ENCODE data around the gene CYP20A1.
A peak's percentile ranks its signal among the peaks of the same experiment; 100 is the strongest.
"Not testable (repeated sequence)": the region's sequence is repeated elsewhere in the genome, so short reads cannot be mapped to it uniquely, and the experiment has no call there.

Gene CYP20A1

GRCh38 chr2:203238704-203239526 lies at the start of gene CYP20A1:
CYP20A1 (plus strand) TSS chr2:203239018; CDS start chr2:203239063, 45 bp downstream.
- DNase-seq (ENCODE audit: extremely low spot score) = peak; percentile 94
- CTCF ChIA-PET = interaction anchor here (0.9 to 3.9 kb wide), 7 partner anchors 9 to 277 kb away, joined by 3 to 30 read pairs (median 4); no protein-coding TSS in a partner anchor
- TF ChIP-seq CTCF (IDR thresholded peaks at IDR 0.05; ENCODE audit: control extremely low read depth, extremely low read depth, low read depth, missing control alignments) = peak; percentile 26
- POLR2A ChIA-PET = interaction anchor here (0.6 to 0.8 kb wide), 3 partner anchors 11 to 163 kb away, joined by 3 to 4 read pairs (median 4); no protein-coding TSS in a partner anchor

GRCh38 chr2:203190547-203190946 lies 48.3 kb upstream of the CYP20A1 start:
- DNase-seq (ENCODE audit: extremely low spot score); POLR2A ChIA-PET: not testable (repeated sequence)
- CTCF ChIA-PET = interaction anchor here (1.6 kb wide), 1 partner anchor 14 kb away, joined by 3 read pairs; no protein-coding TSS in a partner anchor

GRCh38 chr2:203191026-203191425 lies 47.8 kb upstream of the CYP20A1 start:
- CTCF ChIA-PET = interaction anchor here (1.6 kb wide), 1 partner anchor 37 kb away, joined by 3 read pairs; no protein-coding TSS in a partner anchor

GRCh38 chr2:203191961-203192360 lies 46.9 kb upstream of the CYP20A1 start:
- CTCF ChIA-PET = interaction anchor here (1.2 to 1.6 kb wide), 3 partner anchors 13 to 36 kb away, joined by 3 read pairs; no protein-coding TSS in a partner anchor
- no peak for TF ChIP-seq CTCF (IDR thresholded peaks at IDR 0.05; ENCODE audit: control extremely low read depth, extremely low read depth, low read depth, missing control alignments)
- DNase-seq (ENCODE audit: extremely low spot score) = no peak
- POLR2A ChIA-PET = no interaction called here

More at GRCh38 chr2:203191026-203191425, 47.8 kb upstream of the CYP20A1 start:
- POLR2A ChIA-PET; DNase-seq (ENCODE audit: extremely low spot score): not testable (repeated sequence)

- ChIA-PET CTCF (interaction anchor here (1.0 kb wide), 1 partner anchor 10 kb away, joined by 3 read pairs; no protein-coding TSS in a partner anchor), POLR2A (no interaction called here)
- DNase-seq (ENCODE audit: extremely low spot score) = no peak
Observed at GRCh38 chr2:203195331-203196036, 43.3 kb upstream of the CYP20A1 start.

GRCh38 chr2:203200866-203201265 lies 38.0 kb upstream of the CYP20A1 start:
- CTCF ChIA-PET = interaction anchor here (1.2 to 1.6 kb wide), 3 partner anchors 9 to 39 kb away, joined by 3 to 4 read pairs (median 4); no protein-coding TSS in a partner anchor
- no peak for TF ChIP-seq CTCF (IDR thresholded peaks at IDR 0.05; ENCODE audit: control extremely low read depth, extremely low read depth, low read depth, missing control alignments)
- POLR2A ChIA-PET = no interaction called here
- DNase-seq (ENCODE audit: extremely low spot score) = no peak

More at GRCh38 chr2:203195331-203196036, 43.3 kb upstream of the CYP20A1 start:
- no peak for TF ChIP-seq CTCF (IDR thresholded peaks at IDR 0.05; ENCODE audit: control extremely low read depth, extremely low read depth, low read depth, missing control alignments)

GRCh38 chr2:203201426-203201825 lies 37.4 kb upstream of the CYP20A1 start:
- no peak for TF ChIP-seq CTCF (IDR thresholded peaks at IDR 0.05; ENCODE audit: control extremely low read depth, extremely low read depth, low read depth, missing control alignments)
- ChIA-PET POLR2A (no interaction called here), CTCF (interaction anchor here (1.2 to 1.6 kb wide), 3 partner anchors 8 to 39 kb away, joined by 3 to 4 read pairs (median 4); no protein-coding TSS in a partner anchor)
- DNase-seq (ENCODE audit: extremely low spot score) = no peak

Data from GM10248 (cell line).